GM18519 (cell line): ENCODE results near the gene METTL6.
"Not testable (repeated sequence)": the region's sequence is repeated elsewhere in the genome, so short reads cannot be mapped to it uniquely, and the experiment has no call there.

Source experiments
- ATAC-seq: cut with Tn5 transposase; IDR thresholded peaks from one replicate; pipeline ENCODE4 v1.9.1; 2021; ENCODE audit warnings: mild to moderate bottlenecking, moderate library complexity; ENCODE audit not compliant: unreplicated experiment, low FRiP score

Gene METTL6

GRCh38 chr3:15451216-15452113 lies 24.1 kb upstream of the METTL6 start:
- no peak for ATAC-seq

- ATAC-seq: no peak
These were observed 23.3 kb upstream of the METTL6 start for GRCh38 chr3:15450438-15451215.

- ATAC-seq: no peak
These were observed 22.3 kb upstream of the METTL6 start for GRCh38 chr3:15449489-15450224.

GRCh38 chr3:15443826-15444524 lies 16.6 kb upstream of the METTL6 start:
- no peak for ATAC-seq

- ATAC-seq: no peak
These were observed 13.5 kb upstream of the METTL6 start for GRCh38 chr3:15440891-15441290.

GRCh38 chr3:15439476-15439875 lies 12.1 kb upstream of the METTL6 start:
- no peak for ATAC-seq

- no peak for ATAC-seq
These were observed 11.6 kb upstream of the METTL6 start for GRCh38 chr3:15438983-15439382.

GRCh38 chr3:15436246-15436645 lies 8.9 kb upstream of the METTL6 start:
- no peak for ATAC-seq

- ATAC-seq: no peak
These were observed 7.4 kb upstream of the METTL6 start for GRCh38 chr3:15434756-15435155.

GRCh38 chr3:15433531-15433930 lies 6.2 kb upstream of the METTL6 start:
- ATAC-seq: no peak

- no peak for ATAC-seq
These were observed 4.0 kb upstream of the METTL6 start for GRCh38 chr3:15431256-15431837.

- no peak for ATAC-seq
These were observed 3.3 kb upstream of the METTL6 start for GRCh38 chr3:15430624-15431023.

GRCh38 chr3:15429080-15429479 lies 1.7 kb upstream of the METTL6 start:
- no peak for ATAC-seq

- ATAC-seq: no peak
These were observed 1.2 kb upstream of the METTL6 start for GRCh38 chr3:15428539-15428938.

GRCh38 chr3:15427981-15428380 lies 637 bp upstream of the METTL6 start:
- ATAC-seq: no peak

- ATAC-seq: no peak
These were observed 695 bp downstream of the METTL6 start for GRCh38 chr3:15426579-15427118.

GRCh38 chr3:15420871-15421270 lies 6.5 kb downstream of the METTL6 start:
- ATAC-seq: no peak

- ATAC-seq: not testable (repeated sequence)
These were observed 16.4 kb downstream of the METTL6 start for GRCh38 chr3:15410966-15411365.

GRCh38 chr3:15409774-15410173 lies 17.6 kb downstream of the METTL6 start:
- ATAC-seq: no peak

- no peak for ATAC-seq
These were observed 18.1 kb downstream of the METTL6 start for GRCh38 chr3:15409239-15409638.
